ENCODE data around the gene FAM180A.
"Not testable (repeated sequence)": the region's sequence is repeated elsewhere in the genome, so short reads cannot be mapped to it uniquely, and the experiment has no call there.

The FAM180A gene

DNA sequence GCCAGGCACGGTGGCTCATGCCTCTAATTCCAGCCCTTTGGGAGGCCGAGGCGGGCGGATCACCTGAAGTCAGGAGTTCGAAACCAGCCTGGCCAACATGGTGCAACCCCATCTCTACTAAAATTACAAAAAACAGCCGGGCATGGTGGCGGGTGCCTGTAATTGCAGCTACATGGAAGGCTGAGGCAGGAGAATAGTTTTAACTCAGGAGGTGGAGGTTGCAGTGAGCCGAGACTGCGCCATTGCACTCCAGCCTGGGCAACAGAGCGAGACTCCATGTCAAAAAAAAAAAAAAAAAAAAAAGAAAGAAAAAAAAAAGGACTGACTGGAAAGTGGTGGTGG, 11.3 kb downstream of the FAM180A start:
- DNase-seq (ENCODE audit: low spot score): not testable (repeated sequence)

DNA sequence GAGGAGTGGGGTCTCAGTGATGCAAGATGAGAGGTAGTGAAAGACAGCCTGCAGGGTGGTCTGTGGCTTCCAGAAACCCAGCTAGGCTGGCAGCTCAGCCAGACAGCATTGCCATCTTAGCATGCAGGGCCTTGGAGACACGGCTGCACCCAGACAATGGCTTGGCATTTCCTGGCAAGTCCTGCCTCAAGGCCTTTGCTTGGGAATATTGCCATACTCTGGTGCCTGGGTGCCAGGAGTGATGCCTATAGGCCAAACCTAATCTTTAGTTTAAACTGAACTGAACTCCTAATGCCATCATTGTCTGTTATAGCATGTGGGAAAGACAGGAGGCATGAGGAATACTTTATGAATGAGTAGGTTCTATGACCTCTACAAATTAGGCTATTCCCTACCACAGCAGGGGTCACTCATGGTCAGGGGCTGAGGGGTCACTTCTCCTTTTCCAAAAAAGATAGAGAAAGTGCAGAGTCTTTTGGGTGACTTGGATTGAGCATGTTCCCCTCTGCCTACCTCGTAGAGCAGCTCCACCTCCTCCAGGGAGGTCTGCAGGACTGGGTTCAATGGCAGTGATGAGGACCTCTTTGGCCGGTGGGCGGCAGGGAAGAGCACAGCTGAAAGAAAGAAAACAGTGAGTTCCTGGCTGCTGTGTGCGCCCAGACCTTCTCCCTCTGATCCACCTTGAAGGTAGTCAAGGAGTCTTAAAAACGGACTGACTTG, 11.9 kb downstream of the FAM180A start:
- no peak for DNase-seq (ENCODE audit: low spot score)

DNA sequence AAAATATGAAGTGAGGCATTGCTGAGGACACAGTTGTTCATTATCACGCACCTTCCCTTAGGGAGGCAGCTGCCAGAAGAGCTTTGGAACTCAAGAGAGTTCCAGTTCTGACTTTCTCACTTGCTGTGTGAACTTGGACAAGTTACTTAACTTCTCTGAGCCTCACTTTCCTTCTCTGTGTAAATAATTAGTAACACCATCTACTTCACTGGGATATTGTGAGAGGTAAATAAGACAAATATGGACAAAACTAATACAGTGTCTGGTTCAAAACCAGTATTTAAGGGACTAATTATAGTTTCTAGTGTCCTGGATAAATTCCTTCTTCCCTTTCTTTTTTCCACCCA, 14.3 kb downstream of the FAM180A start:
- no peak for DNase-seq (ENCODE audit: low spot score)

DNA sequence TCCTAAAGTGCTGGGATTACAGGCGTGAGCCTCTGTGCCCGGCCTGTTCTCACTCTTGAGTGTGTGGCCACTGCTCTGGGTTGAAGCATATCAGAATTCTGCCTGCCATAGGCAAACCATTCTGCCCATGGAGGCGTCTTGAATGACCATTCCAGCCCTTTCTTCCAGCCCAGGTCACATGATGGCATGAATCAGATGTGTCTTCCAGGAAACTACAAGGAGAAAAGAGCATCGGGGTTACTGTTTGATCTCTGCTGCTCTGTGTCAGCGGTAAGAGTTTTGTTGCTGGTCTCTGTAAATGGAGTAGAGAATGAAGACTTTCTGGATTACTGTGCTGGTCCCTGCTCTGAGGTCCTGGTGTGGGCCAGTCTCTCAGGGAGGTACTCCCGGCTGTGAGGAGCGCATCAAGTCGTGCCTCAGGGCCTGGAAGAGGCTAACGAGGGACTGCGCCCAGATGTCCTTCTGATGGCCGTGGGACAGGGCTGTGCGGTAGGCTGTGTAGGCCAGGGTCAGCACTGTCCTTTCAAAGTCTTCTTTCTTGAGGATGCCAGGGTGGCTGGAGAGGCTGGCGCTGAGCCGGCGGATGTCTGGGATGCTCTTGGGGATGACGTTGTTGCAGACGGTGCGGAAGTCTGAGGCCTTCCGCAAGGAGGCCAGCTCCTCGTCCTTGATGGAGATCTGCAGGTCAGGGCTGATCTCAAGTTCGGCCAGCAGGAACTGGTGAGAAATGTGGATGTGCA, 14.8 kb downstream of the FAM180A start:
- peak; percentile 45 for DNase-seq (ENCODE audit: low spot score)

DNA sequence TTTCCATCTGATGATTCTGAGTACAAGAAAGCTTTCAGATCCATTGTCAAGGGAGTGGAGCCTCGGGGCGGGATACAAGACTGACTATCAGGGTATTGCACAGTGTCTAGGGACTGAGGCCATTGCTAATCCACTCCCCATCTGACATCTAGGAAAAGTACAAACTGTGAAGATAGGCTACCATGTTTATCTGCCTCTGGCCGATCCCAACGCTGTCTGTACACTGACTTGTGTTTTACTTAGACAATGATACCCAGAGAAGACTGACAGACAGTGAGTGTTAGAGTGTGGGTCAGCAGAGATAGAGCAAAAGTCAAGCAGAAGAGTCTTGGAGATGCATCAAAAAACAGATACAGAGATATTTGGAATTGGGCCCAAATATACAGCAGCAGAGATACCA, 17.5 kb downstream of the FAM180A start:
- no peak for DNase-seq (ENCODE audit: low spot score)

DNA sequence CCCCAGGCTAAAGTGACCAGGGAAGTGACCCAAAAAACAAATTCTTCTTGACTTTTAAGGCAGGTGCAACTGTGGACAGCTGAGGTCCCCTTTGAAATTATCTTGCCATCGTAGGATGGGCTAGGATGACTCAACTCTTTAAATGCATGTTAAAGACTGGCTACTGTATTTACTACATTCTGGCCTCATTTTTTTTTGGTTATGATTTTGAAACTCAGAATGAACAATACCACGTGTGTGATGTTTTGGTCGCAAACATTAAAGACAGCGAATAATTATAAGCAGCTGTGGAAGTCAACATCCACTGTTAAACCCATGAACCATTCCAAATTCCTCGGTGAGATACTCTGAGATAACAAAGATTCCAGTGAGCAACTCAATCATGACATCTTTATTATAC, 19.4 kb downstream of the FAM180A start:
- DNase-seq (ENCODE audit: low spot score): no peak

DNA sequence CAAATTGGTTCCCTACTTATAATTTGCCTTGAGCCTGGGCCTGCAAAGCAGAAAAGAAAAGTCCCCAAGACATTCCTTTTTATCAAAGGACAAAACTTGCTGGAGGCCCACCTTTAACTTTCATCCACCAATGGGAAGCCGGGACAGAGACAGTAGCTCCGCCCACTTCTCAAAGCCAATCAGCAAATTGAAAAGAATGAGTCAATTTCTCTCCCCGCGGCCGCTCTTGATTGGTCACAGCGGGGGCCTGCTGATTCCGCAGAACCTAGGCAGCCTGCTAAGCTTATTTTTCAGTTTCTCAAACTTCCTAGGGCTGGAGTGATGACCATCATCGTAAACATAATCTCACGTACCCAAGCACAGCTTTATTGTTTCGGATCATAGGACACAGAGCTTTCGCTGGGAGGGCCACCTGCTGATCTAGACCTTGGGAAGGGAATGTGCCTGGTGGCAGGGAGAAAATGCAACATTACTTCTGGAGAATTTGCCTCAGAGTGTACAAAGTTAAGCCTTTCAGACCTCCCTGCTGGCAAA, 20.4 kb downstream of the FAM180A start, which contains the start of gene SLC13A4:
Gene SLC13A4 (minus strand): TSS at position 51 of the 534 bp plus-strand sequence. CDS start 690 bp downstream, outside the sequence.
- DNase-seq (ENCODE audit: low spot score): no peak

DNA sequence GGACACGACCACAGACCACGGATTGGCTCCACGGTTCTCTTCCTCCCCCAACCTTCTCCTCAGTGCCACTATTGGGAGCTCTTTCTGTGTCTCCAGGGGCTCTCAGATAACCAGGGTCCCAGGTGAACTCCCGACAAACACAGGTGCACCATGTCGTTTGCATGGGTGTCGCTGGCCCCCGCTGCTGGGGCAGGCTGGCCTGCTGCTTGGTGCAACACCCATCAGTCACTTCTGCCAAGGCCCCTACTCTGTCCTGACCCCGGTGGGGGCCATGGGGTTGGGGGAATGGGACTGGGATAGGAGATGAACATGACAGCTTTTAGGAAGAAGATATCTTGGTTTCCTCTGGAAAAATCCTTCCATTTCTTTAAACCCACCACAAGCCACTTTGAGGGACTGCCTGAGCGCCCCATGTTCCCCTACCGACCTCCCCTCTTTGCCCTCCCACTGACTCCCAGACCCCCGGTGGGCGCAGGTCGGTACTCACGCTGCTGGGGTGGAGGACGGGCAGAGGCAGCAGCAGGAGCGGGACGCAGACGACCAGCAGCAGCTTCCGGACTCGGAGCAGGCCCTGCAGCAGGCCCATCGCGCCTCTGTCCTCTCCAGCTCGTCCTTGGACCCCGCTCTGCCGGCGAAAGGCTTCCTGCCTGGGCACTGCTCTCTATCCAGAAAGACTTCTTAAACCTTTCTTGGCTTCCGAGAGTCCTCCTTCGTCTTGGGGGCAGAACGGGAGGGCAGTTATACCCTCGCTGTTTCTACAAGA, 21.5 kb downstream of the FAM180A start:
- no peak for DNase-seq (ENCODE audit: low spot score)

DNA sequence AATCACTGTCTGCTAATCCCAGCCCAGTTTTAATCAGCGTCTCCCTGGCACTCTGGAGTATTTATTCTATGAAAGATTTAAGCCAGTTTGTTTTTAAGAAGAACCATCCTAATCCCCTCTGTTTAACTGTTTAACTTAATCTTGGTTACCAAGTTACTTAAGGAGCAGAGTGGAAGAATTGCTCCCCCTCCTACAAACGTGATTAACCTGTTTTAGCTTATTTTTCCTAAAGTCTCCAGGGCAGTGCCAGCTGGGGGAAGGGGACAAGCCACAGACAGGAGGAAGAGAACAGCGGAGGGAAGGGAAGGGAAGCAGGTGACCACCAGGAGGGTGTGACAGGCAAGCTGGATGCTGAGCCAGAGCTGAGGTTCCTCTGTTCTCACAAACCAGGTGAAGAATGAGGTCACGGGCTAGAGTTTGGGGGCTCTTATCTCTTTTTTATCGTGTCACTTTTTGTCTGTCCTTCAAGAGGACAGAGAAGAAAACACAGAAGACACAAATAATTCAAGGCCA, 22.3 kb downstream of the FAM180A start:
- no peak for DNase-seq (ENCODE audit: low spot score)

DNA sequence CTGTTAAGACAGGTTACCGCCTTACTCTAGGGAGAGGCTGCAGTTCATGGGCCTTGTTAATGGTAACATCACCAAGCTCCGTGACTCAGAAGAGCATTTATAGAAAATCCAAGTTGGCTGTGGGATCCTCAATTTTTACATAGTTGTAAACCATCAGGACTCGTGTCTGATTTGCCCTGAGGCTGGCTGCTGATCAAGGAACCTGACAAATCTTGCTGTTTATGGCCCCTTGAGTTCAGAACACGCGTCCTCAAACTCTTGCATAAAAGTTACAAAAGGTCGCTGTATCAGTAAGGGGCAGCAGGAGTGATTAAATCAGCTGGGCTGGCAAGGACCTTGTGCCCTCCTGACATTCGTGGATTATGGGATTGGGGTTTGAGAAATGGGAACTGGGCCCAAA, 25.2 kb downstream of the FAM180A start:
- DNase-seq (ENCODE audit: low spot score): no peak

DNA sequence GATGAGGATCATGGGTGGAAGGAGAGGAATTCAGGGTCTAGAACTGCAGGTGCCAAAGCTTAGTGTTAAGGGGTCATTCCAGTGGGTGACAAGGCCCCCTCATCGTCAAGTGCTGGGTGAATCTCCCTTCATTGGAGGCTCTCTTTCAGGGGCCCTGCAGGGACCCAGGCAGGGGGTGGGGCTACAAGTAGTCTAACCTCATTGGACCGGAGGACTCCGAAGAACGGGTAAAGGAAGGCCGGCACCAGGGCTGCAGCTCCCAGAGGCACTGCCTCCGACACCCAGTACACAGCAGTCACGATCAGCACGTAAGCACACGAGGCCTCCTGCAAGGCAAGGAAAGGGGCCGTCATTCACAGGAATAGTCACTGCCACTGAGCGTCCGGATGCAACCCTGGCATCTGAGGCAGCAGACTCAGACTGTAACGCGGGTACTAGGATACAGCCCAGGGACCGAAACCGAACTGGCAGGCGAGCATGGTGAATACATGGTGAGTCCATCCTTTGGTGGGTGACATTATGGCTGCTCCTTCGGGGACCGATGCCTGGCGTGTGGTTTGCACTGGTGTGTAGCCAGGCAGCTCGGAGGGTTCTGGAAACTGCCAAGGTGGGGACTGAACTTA, 27.3 kb downstream of the FAM180A start:
- DNase-seq (ENCODE audit: low spot score): no peak

DNA sequence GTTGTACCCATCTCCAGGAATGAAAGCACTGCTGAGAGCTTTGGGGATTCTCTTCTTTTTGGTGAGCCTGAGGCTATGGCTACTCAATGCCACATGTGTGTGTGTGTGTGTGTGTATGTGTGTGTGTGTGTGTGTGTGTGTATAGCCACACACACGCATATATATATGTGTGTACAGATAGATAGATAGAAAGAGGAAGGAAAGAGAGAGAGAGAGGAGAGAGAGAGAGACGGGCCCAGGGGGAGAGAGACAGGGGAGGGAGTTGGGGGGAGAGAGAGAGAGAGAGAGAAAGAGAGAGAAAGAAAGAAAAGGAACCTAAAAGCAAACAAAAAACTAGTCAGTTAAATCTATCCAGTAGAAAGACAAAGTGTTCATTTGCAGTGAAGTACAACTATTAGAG, 28.9 kb downstream of the FAM180A start:
- DNase-seq (ENCODE audit: low spot score): no peak

DNA sequence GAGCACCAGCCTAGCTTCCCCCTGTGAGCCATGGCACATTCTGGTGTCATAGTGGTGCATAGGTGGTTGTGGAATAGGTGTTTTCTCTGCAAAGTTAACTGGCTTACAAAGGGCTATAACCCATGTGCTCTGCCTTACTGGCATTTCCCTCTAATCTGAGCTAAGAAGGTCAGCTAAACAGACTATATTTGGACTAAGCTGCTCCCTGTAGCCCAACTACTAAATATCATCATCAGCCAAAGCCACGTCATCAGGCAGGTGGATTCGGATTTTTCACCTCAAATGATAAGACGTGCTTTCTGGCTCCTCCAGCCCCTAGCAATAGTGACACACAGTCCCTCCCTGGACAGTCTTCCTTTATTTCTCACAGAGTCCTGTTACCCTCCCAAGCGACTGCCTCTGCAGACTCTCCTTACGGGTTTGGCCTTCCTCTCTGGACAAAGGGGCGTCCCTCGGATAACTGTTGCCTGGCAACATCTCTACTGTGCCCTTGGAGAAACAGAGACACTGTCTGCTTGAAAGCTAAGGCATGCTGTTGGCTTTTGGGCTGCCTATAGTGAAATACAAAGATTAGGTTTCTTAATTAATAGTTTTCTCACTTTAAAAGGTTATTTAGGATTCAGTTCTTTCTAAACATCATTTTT, 29.7 kb downstream of the FAM180A start:
- DNase-seq (ENCODE audit: low spot score): no peak

DNA sequence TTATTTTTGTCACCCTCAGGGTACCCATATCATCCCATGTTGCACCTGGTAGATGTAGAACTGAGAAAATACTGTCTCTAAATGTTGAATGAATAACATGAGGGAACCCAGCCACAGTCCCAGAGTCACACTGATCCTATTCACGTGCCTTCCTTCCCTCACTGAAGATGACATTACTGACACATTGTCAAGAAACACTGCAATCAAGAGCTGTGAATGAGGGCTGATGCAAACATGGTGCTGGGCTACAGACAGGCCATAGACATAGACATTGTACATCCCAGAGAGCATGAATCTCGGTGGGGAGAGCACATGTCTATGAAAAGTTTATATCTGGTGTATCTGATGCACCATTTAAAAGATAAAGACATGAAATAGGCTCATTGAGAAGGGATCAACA, 30.4 kb downstream of the FAM180A start:
- no peak for DNase-seq (ENCODE audit: low spot score)

DNA sequence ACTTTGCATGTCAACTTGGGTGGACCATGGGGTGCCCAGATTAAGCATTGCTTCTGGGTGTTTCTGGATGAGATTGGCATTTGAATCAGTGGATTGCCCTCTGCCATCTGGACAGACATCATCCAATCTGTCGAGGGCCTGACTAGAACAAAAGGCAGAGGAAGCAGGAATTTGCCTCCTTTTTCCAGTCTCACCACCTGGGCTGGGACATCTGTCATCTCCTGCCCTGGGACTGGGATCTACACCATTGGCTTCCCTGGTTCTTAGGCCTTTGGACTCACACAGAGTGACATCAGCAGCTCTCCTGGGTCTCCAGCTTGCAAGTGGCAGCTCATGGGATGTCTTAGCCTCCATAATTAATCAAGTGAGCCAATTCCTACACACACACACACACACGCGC, 30.9 kb downstream of the FAM180A start:
- DNase-seq (ENCODE audit: low spot score): no peak

DNA sequence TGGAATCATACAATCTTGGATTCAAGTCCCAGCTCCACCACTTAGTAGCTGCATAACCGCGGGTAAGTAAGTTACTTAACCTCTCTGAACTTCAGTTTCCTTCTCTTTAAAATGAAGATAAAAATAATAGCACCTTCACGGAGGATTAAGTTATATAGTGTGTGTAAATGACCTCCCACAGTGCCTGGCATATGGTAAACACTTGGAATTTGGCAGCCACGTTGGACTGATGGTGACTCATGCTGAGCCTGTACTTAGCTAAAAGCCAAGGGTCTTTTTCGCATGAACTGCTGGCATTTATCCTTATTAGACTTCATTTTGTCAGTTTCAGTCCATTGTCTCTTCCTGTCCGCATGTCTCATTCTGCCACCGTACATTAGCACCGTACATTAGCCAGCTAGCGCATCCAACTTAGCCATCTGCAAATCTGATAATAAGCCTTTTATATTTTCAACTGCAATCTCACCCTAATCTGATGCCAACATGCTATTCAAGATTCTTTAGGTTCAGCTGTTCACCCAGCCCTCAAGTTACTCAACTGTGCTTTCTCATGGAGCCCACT, 31.9 kb downstream of the FAM180A start:
- peak; percentile 50 for DNase-seq (ENCODE audit: low spot score)

DNA sequence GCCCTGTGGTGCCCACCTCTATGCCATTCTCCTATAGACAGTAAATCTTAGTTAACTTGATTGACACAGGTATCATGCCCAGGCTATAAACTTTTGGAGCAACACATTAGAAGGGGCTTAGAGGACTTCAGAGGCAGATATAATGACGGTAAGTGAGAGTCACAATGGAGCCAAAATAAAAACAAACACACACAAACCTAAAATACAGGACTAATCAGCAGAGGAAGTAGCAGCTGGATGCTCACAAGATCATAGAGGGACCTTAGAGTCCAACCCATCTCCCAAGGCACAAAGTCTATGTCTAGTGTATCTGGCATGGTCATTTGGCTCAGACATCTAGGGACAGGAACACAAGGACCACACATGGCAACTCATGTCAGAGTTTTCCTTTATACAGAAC, 32.9 kb downstream of the FAM180A start:
- no peak for DNase-seq (ENCODE audit: low spot score)

DNA sequence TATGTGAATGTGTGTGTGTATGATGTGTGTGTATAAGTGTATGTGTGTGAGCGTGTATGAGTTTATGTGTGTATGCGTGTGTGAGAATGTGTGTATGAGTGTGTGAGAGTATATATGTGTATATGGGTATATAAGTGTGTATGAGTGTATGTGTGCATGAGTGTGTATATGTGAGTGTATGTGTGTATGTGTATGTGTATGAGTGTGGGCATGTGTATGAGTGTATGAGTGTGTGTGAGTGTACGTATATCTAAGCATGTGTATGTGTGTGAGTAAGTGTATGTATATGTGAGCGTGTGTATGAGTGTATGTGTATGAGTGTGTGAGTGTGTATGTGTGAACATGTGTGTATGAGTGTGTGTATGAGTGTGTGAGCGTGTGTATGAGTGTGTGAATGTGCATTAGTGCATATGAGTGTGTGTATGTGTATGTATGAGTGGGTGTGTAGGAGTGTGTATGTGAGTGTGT, 33.5 kb downstream of the FAM180A start:
- DNase-seq (ENCODE audit: low spot score): no peak

DNA sequence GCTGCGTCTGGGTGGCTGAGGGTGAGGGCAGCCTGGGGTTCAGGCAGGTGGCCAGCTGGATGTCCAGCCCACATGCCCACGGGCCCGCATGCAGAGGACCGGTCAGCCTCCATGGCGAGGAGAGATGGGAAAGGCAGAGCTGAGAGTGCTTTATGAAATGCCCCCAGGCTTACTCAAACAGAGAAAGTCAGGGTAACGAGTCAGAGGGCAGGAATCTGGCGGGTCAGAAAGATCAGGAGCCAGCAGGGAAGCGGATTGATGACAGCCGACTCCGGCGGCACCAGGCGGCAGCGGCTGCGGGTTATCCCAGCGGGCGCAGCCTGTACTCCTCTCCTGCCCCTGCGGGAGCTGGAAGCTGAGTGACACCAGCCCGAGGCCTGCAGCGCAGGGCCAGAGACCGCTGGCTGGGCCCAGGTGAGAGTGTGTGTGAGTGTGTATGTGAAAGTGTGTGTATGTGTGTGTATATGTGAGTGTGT, 34.0 kb downstream of the FAM180A start:
- peak; percentile 78 for DNase-seq (ENCODE audit: low spot score)

DNA sequence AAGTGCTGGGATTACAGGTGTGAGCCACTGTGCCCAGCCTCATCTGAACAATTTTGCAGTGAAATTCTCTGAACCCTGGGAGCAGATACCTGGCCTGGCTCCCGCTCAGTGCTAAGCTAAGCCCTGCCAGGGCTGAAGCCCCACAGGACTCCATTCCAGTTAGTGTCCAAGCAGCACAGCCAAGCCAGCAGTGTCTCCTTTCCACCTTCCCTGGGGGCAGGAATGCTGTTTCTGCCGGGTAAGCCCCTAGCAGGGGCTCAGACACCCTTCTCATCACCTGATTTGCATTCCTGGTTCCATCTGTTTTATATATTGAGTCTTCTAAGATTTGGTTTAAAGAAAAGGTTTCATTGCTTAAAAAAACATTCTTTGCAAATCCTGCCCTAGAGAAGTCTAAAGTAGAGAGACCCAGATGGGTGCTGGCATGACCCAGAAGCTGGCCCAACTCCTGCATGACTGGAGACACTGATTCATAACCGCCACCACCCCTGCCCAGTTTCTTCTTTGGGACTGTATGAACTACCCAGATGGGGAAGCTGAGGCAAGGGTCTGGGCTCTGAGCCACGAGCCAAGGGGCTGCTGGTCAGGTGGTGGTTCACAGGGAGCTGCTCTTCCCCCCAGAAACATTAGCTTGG, 34.7 kb downstream of the FAM180A start:
- DNase-seq (ENCODE audit: low spot score): no peak

DNA sequence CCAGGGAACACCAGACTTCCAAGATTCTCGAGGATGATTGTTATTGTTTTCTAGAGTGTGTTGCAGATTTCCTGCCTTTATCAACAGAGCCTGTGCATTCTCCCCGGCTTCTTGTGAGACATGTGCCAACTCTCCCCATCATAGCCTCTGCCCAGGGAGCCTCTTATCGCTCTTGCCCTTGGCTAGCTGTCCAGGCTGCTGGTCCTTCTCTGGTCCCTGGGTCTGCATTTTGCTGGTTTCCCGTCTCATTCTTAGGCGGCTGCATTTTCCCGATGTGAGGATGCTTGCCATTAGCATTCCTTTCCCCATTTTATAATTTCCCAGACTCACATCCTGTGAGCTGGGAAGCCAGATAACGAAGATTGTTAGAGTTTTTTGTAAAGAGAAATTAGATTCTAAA, 35.8 kb downstream of the FAM180A start:
- no peak for DNase-seq (ENCODE audit: low spot score)
